Activated CD4-positive, alpha-beta T cell treated with anti-CD3 and anti-CD28 coated beads for 48 hours (primary cell): Measurements from ENCODE around the gene PITPNM2.

Experiments used
- DNase-seq: peaks from one replicate; pipeline ENCODE4 v3.0.0-alpha.2; 2020

The PITPNM2 gene

GRCh38 chr12:123143736-123144461 lies 7.0 kb downstream of the PITPNM2 start:
- DNase-seq: no peak

GRCh38 chr12:123142921-123143735 lies 7.8 kb downstream of the PITPNM2 start:
- no peak for DNase-seq

GRCh38 chr12:123142518-123142840 lies 8.4 kb downstream of the PITPNM2 start:
- DNase-seq: no peak

GRCh38 chr12:123141615-123142517 lies 9.0 kb downstream of the PITPNM2 start:
- no peak for DNase-seq

GRCh38 chr12:123140676-123141614 lies 9.9 kb downstream of the PITPNM2 start:
- DNase-seq: no peak

GRCh38 chr12:123139926-123140675 lies 10.8 kb downstream of the PITPNM2 start:
- no peak for DNase-seq

GRCh38 chr12:123135688-123136087 lies 15.2 kb downstream of the PITPNM2 start:
- no peak for DNase-seq

- no peak for DNase-seq
Measured at GRCh38 chr12:123134826-123135225, 16.1 kb downstream of the PITPNM2 start.

- no peak for DNase-seq
Measured at GRCh38 chr12:123134271-123134671, 16.6 kb downstream of the PITPNM2 start.

- no peak for DNase-seq
Measured at GRCh38 chr12:123133701-123134100, 17.2 kb downstream of the PITPNM2 start.

- no peak for DNase-seq
Measured at GRCh38 chr12:123132951-123133619, 17.8 kb downstream of the PITPNM2 start.

GRCh38 chr12:123131879-123132402 lies 18.9 kb downstream of the PITPNM2 start:
- peak; percentile 49 for DNase-seq

- no peak for DNase-seq
Measured at GRCh38 chr12:123131291-123131832, 19.5 kb downstream of the PITPNM2 start.

- no peak for DNase-seq
Measured at GRCh38 chr12:123129621-123130020, 21.3 kb downstream of the PITPNM2 start.

GRCh38 chr12:123127182-123127495 lies 23.8 kb downstream of the PITPNM2 start:
- no peak for DNase-seq

GRCh38 chr12:123126294-123127181 lies 24.4 kb downstream of the PITPNM2 start:
- DNase-seq: no peak

GRCh38 chr12:123122626-123123025 lies 28.3 kb downstream of the PITPNM2 start:
- DNase-seq: no peak

GRCh38 chr12:123121670-123122069 lies 29.2 kb downstream of the PITPNM2 start:
- DNase-seq: no peak

GRCh38 chr12:123120452-123121166 lies 30.3 kb downstream of the PITPNM2 start:
- DNase-seq: peak; percentile 51
